Activated CD4-positive, alpha-beta T cell treated with anti-CD3 and anti-CD28 coated beads for 1 hour (primary cell): ENCODE results near the gene SMIM11.
"Not testable (repeated sequence)": the region's sequence is repeated elsewhere in the genome, so short reads cannot be mapped to it uniquely, and the experiment has no call there.

Source experiments
- DNase-seq: peaks from one replicate; pipeline ENCODE4 v3.0.0-alpha.2; 2020

Gene SMIM11

DNA sequence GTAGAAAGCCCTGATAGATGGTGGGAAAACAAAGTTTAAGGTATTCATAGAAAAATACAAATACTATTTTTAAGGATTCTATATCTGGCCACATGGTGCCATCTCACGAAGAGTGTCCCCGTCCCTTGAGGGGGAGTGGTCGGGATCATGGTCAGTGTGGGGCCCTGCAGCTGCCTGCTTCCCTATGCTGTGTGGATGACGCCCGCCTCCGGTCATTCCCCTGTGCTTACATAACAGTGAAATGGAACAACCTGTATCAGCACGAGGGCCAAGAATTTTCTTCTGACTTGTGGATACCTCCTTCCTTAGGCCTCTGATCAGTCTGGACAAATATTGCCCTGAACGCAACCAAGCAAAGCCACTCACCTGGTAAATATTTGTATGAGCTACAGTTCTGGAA, 52.0 kb downstream of the SMIM11 start:
- DNase-seq = not testable (repeated sequence)

DNA sequence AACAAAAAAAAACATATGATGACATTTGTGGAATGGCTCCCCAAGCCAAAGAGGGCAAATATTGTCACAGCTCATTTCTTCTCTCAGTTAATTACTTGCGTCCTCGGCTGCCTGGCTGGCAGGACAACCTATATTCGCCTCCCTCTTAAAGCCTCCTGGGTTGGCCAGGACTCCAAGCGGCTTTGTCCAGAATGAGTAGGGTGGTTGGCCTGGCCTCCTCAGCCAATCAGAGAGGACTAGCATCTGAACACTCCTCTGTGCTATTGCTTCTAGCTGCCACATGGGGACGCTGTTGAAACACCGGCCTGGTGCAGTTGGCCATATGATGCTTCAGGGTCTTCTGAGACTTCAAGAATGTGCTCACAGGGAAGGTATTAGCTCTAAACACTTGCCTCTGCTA, 53.1 kb downstream of the SMIM11 start:
- not testable (repeated sequence) for DNase-seq

- DNase-seq = not testable (repeated sequence)
Observed at GRCh38 chr21:34429710-34430109, 54.4 kb downstream of the SMIM11 start.
